Measurements from ENCODE around the gene FAM9C. TPM values are rescaled to one million over a fixed set of nuclear protein-coding genes. Genes with fewer than 3 reads are reported as not detected.

FAM9C gene
- total RNA-seq, 4 donors from 2014 or later, result 0.11 TPM; not detected in 3

GRCh38 chrX:13007519-13008188 lies 36.8 kb downstream of the FAM9C start:
- Histone ChIP-seq H3K27me3 (no peaks in the 10 kb centered on the region), H3K4me1 (peaks cover 3 to 8% of the 10 kb centered on the region in 2 donors), H3K9me3 (no peaks in the 10 kb centered on the region), H3K36me3 (no peaks in the 10 kb centered on the region), H3K4me3 (replicated peaks in 1 of 3) (no peak overlapping the region), H3K27ac (no peak overlapping the region)
- TF ChIP-seq CTCF (IDR thresholded peaks at IDR 0.05) (no peak), POLR2A (IDR thresholded peaks at IDR 0.05) (no peak)
- 81 to 100% methylated on average over 2 of the region's 2 CpGs for WGBS, 2 donors
- DNase-seq, result peak in 1 of 2 donors; percentile 8
- intact Hi-C loops (cut with DNase I), result no loop called here

- DNase-seq, result peak; percentile 22 to 39
- H3K27me3 ChIP-seq, result no peaks in the 10 kb centered on the region
- no peaks in the 10 kb centered on the region for H3K36me3 ChIP-seq
- WGBS, 2 donors, result 37 to 47% methylated on average over 9 of the region's 9 CpGs
- H3K9me3 ChIP-seq, result no peaks in the 10 kb centered on the region
- H3K27ac ChIP-seq, result no peak overlapping the region
- peaks cover 3 to 9% of the 10 kb centered on the region in 2 donors for H3K4me1 ChIP-seq
- TF ChIP-seq POLR2A (IDR thresholded peaks at IDR 0.05) (no peak), CTCF (IDR thresholded peaks at IDR 0.05) (no peak)
- intact Hi-C loops (cut with DNase I), result no loop called here
- no peak overlapping the region for H3K4me3 ChIP-seq (replicated peaks in 1 of 3)
Measured at GRCh38 chrX:13005661-13006473, 38.6 kb downstream of the FAM9C start.

- no peak overlapping the region for H3K4me3 ChIP-seq (replicated peaks in 1 of 3)
- no peaks in the 10 kb centered on the region for H3K9me3 ChIP-seq
- peaks cover 0 to 3% of the 10 kb centered on the region in 2 donors for H3K4me1 ChIP-seq
- no peaks in the 10 kb centered on the region for H3K36me3 ChIP-seq
- no peak for DNase-seq
- WGBS, 2 donors, result 84 to 88% methylated on average over 4 of the region's 4 CpGs
- H3K27me3 ChIP-seq, result no peaks in the 10 kb centered on the region
- no peak for TF ChIP-seq CTCF (IDR thresholded peaks at IDR 0.05)
- TF ChIP-seq POLR2A (IDR thresholded peaks at IDR 0.05), result no peak
- intact Hi-C loops (cut with DNase I), result no loop called here
- no peak overlapping the region for H3K27ac ChIP-seq
Measured at GRCh38 chrX:13001961-13002671, 42.3 kb downstream of the FAM9C start.

DNA sequence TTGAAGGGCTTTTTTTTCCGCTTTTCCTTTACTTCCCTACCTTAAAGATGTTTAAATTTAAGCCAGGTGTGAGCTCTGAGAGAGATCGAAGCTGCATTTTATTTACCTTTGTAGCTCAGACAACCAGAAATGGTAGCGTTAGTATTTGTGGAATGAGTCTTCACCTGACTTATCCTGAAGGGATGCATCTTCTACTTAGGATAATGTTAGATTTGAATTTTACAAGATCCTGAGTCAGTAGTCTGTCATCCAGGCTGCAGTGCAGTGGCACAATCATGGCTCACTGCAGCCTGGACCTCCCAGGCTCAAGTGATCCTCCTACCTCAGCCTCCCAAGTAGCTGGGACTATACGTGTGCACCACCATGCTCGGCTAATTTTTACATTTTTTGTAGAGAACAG lies 43.3 kb downstream of the FAM9C start:
- TF ChIP-seq POLR2A (IDR thresholded peaks at IDR 0.05) (no peak), CTCF (IDR thresholded peaks at IDR 0.05) (no peak)
- Histone ChIP-seq H3K9me3 (no peaks in the 10 kb centered on the region), H3K36me3 (no peaks in the 10 kb centered on the region), H3K27ac (peak overlapping the region in 2 of 3 donors; percentile 64 to 74), H3K4me1 (peaks cover 0 to 3% of the 10 kb centered on the region in 2 donors), H3K4me3 (replicated peaks in 1 of 3) (no peak overlapping the region), H3K27me3 (no peaks in the 10 kb centered on the region)
- intact Hi-C loops (cut with DNase I), result no loop called here
- 92 to 95% methylated on average over 5 of the region's 5 CpGs for WGBS, 2 donors
- DNase-seq, result no peak
